ENCODE data around the gene FABP7.
"Not testable (repeated sequence)": the region's sequence is repeated elsewhere in the genome, so short reads cannot be mapped to it uniquely, and the experiment has no call there.

FABP7 gene

DNA sequence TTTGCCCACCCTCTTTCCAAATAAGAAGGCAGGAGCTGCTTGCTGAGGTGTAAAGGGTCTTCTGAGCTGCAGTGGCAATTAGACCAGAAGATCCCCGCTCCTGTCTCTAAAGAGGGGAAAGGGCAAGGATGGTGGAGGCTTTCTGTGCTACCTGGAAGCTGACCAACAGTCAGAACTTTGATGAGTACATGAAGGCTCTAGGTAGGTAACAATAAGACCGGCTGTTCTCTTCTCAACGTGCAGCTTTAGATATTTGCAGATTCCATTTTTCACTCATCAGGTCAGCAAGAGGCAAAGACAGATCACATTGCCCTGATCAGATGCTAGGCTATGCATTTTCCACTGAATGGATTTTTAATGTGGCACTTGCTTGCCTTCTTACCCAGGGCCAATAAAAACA is at the start of gene FABP7:
Gene FABP7 (plus strand): TSS at position 50 of the 400 bp plus-strand sequence. CDS start 79 bp downstream, at position 129.
- DNase-seq: no peak

DNA sequence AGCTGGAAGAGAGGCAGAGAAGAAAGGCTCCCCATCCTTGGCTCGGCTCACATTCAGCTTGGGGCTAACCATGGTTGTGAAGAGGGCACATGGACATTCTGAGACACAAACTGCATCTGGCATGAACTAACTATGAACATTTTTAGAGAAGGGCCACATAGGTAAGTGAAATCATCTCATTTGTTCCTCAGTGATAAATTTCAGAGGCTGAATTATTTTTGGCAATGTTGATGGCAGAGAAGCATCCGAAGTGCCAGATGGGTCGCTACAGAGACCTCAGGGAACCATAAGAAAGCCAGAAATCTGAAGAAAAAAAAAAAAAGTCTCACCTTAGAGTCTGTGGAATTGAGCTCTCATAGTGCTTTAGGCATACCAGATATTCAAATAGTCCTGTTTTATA is 49.2 kb upstream of the FABP7 start:
- DNase-seq: no peak

DNA sequence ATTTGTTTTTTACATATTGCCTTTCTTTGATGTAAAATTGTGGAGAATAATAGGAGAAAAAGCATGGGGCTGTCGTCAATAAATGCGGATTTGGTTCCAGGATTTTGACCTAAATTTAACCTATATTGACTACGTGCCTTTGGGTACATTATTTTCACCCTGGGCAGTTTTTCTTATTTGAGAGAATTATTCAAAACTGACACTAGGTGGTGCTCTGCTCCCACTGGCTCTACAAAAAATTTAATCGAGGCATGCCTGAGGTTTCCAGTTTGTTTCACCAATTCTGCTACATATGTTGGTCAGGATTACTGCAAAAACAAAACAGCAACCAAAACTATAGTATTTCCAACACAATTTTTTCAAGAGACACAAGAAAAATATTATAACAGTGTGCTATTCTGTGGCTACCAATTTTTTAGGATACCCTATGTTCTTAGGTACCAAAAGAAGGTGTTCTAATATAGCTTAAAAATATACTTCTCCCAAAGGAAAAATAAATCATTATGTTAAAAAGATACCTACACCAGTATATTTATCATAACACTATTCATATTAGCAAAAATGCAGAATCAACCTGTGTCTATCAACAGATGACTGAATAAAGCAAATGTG is 48.6 kb upstream of the FABP7 start:
- DNase-seq: peak; percentile 22

DNA sequence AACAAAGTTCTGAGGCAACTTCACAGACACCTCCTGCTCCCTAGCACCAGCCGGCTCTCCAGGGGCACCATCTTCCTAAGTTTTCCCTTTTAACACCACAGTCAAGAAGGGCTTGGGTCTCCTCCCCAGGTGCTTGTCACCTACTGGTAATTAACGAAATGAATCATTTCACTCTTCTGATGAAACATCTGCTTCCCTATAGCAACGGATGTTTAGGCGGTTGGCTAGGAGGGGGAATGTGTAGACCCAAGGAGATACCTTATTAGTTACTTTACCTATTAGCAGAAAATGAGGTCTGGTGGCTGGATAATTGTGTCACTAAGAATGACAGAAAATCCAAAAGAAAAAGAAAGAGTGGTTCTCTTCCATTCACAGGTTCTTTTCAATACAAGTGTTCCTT is 46.3 kb upstream of the FABP7 start:
- no peak for DNase-seq

DNA sequence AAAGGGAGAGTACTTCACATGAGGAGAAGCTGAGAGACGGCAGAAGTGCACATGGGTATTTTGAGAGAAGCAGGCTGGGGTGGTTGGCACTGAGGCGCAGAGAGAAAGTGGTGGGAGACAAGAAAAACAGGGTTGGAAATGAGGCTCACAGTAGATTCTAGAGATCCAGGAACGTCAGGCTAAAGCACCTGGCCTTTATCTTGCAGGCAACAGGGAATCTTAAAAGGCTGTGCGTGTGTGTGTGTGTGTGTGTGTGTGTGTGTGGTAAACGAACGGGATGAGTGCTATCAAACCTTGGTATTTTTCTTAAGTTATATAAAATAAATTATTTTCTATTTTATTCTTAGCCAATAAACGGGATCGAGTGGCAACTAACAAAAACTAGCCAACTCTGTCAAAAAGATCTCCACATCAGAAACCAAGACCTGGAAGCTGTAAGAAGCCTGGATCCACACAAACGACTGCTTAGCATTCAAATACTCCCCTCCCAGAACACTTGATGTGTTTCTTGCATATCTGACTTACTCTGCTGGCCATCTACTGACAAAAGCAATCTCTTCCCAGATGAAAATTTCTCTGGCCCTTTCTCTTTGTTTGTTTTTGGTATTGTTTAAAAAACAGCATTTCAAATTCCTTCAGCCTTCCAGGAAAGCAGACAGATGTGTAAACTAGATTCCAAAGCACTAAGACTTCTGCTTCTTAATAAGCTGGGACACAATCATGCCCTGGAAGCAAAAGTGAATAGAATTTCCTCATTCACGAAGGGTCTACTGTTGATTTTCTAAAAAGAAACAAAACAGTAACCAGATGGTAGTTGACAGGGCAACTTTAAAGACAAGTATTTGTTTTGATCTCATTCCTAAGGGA is 44.8 kb upstream of the FABP7 start:
- no peak for DNase-seq

DNA sequence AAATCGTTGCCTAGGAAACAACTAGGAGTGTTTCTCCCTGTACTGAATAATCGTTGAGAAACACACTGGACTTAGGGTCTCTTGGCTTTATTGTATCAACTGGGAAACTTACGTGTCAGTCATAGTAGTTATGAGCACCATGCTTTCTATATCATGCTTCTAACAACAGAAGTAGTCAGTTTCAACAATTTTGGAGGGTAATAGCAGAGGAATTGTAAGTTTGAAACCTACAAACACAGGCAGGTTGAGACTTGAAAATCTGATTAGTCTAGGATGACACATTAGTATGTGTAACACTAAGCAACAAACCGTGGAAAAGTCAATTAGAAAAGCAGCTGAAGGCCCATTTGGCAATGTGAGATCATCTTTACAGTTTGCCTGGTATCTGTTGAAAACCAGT is 43.9 kb upstream of the FABP7 start:
- no peak for DNase-seq

DNA sequence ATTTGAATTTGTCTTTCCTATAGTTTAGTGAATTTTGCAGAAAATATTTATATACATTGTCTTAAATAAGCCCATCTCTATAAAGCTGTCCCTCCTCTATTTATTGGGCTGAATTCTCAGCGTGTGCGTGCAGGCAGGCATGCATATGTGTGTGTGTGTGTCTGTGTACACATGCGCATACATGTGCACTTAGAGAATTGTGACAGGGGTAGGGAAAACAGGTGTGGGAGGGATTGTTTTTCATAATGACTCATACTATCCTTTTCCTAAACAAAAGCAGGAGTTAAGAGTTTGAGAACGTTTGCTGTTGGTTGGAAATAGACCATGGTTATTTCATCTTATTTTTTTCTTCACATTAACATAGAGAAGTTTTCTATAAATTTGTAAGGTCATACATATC is 43.4 kb upstream of the FABP7 start:
- DNase-seq: no peak

DNA sequence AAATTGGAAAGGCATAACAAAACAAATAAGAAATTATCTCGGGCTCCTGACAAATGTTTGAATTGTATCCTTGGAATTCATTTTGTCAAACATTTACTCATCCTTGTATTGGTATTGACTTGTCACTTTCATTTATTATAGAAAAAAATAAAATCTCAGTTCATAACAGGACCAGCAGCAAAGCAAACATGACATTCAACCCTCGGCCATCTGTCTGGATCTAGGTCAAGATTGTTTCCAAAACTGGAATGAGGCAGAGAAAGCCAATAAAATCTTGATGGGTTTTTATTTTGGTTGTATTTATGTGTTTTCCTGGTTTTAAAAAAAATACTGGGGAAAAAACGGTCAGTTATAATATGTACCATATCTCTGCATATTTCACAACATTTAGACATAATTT is 42.9 kb upstream of the FABP7 start:
- no peak for DNase-seq

DNA sequence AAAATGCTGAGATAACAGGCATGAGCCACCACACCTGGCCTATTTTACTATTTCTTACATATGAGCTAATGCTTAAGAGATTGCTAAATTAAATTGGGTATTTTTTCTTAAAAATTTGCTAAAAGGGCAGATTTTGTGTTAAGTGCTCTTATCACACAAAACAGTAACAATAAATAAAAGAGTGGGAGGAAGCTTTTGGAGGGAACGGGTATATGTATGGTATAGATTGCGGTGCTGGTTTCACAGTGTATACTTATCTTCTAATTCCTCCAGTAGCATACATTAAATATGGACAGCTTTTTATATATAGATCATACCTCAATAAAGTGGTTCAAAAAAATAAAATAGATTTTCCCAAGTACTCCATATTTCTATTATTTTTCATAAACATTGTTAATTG is 39.4 kb upstream of the FABP7 start:
- no peak for DNase-seq

DNA sequence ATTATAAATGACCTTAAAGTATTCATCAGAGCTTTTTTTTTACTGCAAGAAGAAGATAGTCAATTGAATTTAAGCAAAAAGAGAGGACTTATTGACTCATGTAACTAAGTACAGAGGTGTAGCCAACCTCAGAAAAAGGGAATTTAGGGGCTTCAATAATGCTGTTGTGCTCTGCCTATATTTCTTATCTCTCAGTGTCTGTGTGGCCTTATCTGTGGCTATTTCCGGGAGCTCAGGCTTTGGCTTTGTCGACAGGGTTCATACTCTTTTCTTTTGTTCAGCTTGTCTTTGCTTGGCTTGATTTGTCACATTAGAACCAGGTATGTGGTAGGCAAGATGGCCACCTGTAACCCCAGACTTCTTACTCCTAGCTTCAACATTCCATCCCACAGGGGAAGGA is 38.6 kb upstream of the FABP7 start:
- no peak for DNase-seq

DNA sequence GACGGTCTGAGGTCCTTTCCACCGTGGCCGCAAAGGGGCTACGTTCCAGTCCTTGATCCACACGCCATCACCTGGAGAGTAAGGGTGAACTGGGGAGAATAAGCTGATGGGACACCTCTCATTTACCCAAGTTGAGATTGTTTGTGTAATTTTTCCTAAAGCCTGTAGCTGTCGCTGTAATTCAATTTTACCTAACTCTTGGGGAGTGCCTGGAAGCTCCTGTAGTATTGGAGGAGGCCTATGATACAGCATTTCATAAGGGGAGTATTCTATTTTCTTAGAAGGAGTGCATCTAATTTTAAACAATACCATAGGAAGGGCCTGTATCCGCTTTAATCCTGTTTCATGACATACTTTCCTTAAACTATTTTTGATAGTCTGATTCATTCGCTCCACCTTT is 35.3 kb upstream of the FABP7 start:
- not testable (repeated sequence) for DNase-seq

DNA sequence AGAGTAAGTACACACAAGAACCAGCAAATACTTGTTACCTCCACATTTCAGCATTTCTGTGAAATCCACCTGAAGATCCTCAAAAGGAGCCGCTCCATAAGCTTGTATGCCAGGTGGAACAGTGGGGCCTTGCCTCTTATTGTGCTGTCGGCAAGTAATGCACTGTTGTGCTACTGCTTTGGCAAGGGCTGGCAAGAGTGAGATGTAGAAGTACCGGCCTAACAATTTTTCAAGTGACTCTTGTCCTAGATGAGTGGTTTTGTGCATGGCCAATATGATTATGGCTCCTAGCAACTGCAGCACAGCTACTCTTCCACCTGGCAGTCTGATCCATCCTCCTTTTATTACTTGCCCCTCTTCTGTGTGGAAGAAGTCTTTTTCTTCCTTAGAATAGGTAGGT is 34.7 kb upstream of the FABP7 start:
- DNase-seq: not testable (repeated sequence)

DNA sequence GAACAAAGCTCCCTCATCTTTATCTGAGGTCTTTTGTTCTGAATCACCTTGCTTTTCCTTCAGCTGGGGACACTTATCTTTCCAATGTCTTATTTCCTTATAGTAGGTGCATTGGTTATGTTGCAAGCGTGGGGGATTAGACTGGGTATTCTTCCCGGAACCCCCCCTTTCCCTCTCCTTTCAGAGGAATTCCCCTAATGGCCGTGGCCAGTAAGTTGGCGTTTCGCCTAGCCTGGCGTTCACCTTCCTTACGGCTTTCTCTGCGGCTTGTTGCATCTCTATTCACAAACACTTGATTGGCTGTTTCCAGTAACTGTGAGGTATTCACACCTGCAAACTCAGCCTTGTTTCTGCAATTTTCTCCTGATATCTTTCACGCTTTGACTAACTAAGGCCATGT is 32.8 kb upstream of the FABP7 start:
- no peak for DNase-seq

DNA sequence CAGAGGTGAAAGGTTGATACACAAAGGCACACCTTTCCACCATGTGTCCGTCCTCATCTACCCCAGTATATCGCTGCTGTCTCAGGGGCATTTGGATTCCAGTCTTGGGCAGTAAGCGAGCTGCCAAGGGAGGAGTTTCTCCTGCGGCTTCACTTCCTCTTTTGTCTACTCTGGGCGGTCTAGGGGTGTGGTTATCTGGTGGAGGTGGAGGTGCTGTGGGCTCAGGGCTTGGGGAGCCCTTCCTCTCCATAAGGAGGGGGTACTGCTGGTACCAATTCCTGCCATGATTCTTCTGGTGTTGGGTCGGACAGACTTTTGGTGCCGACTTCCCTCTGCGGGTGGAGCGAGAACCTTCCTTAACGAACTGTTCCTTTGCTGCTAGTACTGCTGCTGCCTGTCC is 31.9 kb upstream of the FABP7 start:
- DNase-seq: peak; percentile 39

DNA sequence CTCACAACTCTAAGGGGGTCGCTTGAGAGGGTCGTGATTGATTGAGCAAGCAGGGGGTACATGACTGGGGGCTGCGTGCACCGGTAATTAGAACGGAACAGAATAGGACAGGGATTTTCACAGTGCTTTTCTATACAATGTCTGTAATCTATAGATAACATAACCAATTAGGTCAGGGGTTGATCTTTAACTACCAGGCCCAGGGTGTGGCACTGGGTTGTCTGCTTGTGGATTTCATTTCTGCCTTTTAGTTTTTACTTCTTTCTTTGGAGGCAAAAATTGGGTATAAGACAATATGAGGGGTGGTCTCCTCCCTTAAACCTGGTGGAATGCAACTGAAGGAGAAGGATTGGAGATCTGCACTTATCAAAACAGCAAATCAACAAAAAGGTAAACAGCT is 30.6 kb upstream of the FABP7 start:
- not testable (repeated sequence) for DNase-seq

DNA sequence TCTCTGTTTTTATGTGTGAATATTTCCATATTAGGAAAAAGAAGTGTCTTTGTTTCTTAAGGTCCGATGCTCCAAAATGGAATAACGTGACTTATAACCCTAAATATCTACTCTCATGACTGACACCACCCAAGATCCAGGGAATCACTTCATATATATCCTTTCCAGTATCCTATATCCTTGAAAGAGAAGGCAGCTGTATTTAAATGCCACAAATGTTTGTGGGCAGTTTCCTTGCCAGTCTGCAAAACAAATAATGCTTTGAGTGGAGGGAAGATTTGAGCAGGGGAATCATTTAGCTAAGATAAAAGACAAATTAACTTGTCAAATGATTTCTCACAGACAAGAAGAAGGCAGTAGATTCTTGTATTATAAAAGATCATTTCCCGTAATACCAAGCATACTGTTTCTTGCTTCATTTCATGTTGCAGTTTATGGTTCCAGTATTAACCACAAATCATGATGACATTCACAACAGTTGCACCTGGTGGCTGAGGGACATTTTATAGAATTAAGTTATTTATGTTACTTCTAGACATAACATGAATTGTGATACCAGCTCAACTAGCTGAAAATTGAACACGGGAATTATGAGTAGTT is 30.0 kb upstream of the FABP7 start:
- no peak for DNase-seq

DNA sequence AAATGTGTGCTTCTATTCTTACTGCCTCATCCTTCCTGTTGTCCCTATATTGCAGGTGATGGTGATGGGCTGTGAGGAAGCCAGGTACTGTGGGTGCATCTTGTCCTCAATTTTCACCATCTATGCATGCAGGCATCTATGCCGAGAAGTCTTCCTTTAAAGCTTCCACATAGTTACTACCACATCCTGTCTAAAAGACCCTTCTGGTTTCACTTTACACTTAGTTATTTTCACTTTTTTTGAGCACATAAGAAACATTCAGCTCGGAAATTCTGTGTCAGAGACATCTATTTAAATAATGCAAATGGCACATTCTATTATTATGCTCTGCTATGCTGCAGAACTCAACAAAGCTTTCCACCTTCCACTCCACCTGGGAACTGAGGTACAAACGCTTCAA is 28.2 kb upstream of the FABP7 start:
- no peak for DNase-seq

DNA sequence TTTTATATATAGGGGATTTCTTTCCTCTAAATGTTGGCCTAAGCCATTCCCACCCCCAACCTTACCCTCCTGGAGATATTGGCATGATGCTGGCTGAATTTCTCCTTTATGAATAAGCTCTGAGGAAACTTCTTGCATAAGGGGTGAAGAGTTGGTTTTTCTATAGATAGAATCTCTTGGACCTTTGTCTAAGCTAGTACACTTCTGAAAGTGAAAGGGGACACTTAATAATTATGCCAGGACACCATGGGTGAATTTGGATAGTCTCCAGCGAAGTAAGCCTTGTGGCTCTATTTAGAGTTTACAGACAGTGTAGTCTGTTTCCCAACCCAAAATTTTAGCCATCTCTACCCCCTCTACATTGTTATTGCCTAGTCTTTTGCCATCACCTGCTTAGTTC is 27.1 kb upstream of the FABP7 start:
- DNase-seq: peak; percentile 3

DNA sequence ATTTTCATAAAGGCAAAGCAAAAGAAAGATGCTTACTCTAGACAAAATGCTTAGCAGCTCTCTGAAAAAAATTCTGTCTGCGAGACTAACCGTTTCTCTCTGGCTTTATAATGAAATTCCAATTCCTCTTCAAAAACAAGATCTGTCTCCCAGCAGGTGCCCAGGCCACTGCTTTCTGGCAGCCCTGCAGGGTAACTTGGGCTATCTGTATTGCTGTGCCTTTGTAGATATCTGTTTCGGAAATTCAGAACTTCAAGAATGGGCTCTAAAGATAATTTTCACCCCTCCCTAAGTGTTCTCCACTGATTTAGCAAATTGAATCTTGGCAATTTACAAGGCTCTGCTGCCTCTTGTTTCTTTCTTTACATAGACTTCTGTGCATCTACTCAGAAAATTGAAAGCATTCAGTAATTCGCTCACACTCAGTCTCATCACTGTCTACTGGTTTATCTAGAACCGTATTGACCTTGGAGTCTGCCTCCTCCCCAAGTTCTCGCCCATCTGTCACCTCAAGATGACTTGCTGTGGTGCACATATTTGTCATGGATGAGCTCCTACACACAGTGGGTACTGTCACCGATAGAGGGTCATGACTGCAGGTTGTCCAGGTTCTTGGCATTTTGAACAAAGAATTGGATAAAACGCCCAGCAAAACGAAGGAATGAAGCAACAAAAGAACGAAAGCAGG is 26.4 kb upstream of the FABP7 start:
- DNase-seq: no peak

DNA sequence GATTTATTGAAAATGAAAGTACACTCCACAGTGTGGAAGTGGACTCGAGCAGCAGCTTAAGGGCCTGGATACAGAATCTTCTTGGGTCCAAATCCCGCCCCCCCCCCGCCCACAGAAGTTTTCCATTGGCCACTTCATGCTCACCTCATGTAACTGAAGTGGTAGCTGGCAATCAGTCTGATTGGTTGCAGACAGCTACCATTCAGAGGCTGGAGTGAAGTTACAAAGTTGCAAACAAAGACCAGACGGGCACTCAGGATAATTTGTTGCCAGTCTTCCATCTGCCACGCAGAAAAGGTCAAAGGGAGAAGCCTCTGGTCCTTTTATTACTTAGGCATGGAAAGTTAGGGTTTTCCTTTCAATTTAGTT is 25.8 kb upstream of the FABP7 start:
- DNase-seq: no peak

DNA sequence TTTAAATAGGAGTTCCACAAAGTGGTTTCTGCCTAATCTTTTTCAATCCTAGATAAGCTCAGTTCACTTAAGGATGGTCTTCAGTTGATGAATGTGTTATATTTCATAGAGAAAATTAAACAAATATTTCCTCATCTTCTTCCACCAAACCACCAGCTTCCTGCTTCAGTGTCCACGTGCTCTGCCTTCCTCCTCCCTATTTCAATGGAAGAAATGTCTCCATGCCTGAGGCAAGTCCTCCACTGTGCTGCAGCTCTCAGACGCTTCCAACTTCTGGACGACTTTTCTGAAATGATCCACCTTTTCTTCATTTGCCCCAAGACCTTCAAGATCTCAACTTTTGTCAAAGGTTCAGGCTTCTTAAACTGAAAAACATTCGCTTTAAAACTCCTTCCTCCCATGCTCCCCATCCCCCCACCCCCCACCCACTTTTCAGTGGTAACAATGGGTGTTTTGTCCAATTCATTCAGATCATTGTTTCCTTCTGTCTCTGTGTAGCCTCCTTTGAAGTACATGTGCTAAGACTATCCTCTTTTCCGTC is 25.3 kb upstream of the FABP7 start:
- DNase-seq: no peak

DNA sequence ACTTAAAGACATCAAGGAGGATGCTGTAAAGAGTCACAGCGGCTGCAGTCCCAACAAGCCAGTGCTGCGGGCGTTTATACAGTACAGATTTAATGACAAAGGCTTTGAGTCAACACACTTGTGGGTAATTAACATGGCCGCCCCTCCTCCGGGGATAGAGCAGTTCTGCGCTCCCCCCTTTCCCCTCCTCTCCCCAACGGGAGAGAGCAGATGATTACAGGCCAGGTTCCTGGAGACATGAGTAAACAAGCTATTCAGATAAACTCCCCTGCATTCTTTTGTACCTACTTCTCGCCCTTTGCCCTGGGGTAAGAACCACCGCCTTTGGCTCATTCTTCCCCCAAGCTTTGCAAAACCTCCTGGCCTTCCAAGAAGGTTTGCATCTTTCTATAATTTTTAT is 23.6 kb upstream of the FABP7 start:
- DNase-seq: no peak

DNA sequence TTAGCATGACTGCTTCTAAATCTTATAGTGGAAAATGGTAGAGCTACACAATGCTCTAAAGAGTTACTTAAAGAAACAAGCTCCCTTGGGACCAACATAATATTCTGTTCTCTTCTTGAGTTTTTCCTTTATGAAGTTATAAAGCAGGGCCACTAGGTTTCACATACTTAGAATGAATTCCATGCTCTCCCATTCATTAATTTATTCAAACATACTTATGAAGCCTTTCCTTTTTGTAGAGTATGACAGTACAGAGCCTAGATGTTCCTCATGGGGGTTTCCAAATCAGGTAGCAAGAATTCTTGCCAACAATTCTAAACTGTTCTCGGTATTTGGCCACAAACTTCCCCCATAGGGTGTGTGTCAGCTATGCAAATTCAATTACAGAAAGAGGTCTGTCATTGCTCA is 20.6 kb upstream of the FABP7 start:
- no peak for DNase-seq
